Nucleus accumbens (tissue), 56 donors: ENCODE data around the gene CACNA1G.

Source experiments
- DNase-seq, 56 donors: peaks; one replicate each; lab custom pipeline; 2025; lab: John Stamatoyannopoulos, UW

Gene CACNA1G

GRCh38 chr17:50564916-50565315 is 4.4 kb downstream of the CACNA1G start:
- DNase-seq, result peak in 36 of 56 donors; percentile 2 to 77 (median 31)

DNA sequence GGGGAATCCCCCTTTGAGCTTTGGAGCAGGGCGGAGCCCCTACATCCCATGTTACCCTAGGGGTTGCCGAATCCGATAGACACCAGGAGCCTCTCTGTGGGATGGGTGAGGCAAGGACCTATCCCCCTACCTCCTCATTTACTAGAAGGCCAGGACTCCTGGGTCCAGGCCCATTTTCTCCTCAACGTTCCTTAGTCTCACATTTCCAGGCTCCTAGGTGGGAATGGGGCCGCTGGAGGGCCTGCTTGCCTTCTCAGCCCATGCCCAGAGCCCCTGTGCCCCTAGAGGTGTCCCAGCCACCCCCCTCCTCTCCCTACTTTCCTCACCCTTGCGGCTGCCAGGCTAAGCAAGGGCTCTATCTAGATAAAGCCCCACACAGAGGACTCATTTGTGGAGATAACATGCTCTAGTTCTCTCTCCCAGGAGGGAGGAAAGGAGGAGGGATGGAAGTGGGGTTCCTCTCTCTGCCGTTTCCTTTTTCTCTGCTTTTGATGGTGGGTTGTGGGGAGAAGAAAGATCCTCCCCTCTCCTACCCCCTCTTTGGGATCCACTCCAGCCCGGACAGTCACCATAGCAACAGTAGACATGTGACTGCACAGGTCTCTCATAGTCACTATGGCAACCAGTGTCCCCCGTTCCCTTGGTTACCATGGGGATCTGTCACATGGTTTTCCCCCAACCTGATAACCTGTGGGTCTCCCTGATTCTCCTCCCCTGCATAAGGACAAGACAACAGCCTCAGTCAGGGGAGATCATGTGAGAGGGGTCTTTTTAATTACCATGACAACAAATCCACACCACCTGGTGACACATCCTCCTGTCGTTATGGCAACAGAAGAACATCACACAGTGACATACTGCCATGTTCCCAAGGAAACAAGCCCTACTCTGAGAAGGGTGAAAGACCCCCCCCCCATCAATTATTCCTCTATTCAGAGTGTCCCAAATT is 5.2 kb downstream of the CACNA1G start:
- DNase-seq, result peak in 43 of 56 donors; percentile 11 to 89 (median 54)

DNA sequence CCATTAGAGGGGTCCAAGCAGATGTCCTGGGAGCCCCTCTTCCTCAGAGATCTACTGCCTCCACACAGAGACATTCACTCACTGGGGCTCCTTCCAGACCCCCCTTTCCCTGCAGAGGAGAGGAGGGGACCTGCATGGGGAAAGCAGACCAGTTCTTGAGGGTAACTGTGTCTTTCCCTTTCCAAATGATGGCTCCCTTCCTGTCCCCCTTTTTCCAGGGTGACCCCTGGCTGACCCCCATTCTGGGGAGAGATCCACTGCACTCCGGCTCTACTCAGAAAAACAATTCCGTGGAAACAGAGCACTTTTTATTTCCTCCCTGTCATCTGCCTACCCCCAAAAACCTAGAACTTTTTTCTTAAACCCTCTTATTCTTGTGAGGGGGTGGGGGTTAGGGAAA is 6.4 kb downstream of the CACNA1G start:
- no peak for DNase-seq

DNA sequence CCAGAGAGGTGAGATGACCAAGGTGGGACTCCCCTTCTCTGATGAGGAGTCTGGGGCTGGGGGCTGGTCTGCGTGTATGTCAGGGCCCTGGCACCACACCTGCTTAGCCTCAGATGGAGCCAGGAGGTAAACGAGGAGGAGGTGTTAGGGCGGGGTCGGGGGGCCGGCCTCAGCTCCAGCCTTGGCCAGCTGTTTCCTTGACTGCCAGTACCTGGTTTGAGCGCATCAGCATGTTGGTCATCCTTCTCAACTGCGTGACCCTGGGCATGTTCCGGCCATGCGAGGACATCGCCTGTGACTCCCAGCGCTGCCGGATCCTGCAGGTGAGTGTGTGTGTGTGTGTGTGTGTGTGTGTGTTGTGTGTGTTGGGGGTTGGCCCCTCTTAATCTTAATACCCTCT is 8.1 kb downstream of the CACNA1G start:
- DNase-seq, result no peak

GRCh38 chr17:50569592-50569991 is 9.1 kb downstream of the CACNA1G start:
- DNase-seq, result no peak

- no peak for DNase-seq
Observed at GRCh38 chr17:50570032-50570431, 9.5 kb downstream of the CACNA1G start.

DNA sequence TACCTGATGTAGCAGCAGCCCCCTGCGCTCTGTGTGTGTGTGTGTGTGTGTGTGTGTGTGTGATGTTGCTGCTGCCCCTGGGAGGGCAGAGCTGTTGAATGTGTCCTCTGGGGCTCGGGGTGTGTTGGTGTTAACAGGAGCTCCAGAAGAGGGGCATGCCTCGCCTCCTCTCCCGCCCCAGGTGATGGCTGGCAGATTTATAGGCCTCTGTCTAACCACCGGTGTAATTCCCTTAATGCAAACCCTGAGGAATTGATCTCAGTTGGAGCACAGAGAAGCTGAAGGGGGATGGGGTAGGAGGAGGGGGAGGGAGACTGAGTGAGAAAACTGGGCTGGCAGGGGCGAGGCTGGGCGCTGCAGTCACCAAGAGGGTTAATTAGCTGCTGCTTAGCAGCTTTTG is 10.0 kb downstream of the CACNA1G start:
- no peak for DNase-seq

GRCh38 chr17:50571681-50572080 is 11.2 kb downstream of the CACNA1G start:
- DNase-seq, result no peak

GRCh38 chr17:50572541-50572940 is 12.0 kb downstream of the CACNA1G start:
- no peak for DNase-seq

GRCh38 chr17:50573866-50574611 is 13.5 kb downstream of the CACNA1G start:
- DNase-seq, result no peak

GRCh38 chr17:50575581-50576210 is 15.2 kb downstream of the CACNA1G start:
- DNase-seq, result no peak

- DNase-seq, result peak in 1 of 56 donors; percentile 3
Observed at GRCh38 chr17:50576864-50577263, 16.3 kb downstream of the CACNA1G start.

DNA sequence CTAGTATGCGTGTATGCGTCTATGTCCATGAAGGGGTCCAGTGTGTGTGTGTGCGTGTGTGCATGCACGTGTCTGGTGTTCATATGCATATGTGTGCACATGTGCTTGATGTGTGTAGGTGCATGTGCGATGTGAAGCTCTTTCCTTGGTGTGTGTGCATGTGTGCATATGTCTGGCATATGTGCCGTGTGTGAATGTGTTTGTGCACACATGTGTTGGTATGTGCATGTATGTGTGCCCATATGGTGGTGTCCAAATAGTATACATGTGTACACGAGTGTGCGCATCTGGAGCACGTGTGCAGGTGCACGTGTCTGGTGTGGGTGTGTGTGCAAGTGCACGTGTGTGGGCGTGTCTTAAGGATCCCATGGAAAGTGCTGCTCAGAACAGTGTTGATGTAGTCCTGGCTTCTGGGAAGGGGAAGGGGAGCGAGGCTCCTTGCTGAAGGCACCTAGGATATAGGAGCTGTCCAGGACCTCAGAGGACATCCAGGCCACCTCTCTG is 17.0 kb downstream of the CACNA1G start:
- no peak for DNase-seq

DNA sequence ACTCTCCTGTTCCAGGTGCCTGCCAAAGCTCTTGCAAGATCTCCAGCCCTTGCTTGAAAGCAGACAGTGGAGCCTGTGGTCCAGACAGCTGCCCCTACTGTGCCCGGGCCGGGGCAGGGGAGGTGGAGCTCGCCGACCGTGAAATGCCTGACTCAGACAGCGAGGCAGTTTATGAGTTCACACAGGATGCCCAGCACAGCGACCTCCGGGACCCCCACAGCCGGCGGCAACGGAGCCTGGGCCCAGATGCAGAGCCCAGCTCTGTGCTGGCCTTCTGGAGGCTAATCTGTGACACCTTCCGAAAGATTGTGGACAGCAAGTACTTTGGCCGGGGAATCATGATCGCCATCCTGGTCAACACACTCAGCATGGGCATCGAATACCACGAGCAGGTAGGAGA is 17.7 kb downstream of the CACNA1G start:
- no peak for DNase-seq

- no peak for DNase-seq
Observed at GRCh38 chr17:50579399-50579798, 18.9 kb downstream of the CACNA1G start.

DNA sequence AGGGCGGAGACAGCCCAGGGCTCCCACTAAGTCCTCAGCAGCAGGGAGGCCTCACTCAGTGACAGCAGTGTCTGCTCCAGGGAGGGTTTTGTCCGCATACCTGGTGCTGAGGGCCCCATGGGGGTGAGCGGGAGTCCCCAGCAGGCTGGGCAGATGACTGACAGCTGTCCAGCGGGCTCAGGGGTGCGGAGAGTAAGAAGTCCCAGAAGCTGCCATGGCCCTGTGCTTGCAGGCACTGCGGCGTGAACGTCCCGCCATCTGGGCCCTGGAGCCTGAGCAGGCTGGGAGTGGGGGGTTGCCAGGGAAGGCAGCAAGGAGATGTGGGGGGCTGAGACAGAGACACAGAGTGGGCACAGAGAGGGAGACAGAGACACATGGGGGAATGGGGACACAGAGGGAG is 20.1 kb downstream of the CACNA1G start:
- DNase-seq, result no peak

DNA sequence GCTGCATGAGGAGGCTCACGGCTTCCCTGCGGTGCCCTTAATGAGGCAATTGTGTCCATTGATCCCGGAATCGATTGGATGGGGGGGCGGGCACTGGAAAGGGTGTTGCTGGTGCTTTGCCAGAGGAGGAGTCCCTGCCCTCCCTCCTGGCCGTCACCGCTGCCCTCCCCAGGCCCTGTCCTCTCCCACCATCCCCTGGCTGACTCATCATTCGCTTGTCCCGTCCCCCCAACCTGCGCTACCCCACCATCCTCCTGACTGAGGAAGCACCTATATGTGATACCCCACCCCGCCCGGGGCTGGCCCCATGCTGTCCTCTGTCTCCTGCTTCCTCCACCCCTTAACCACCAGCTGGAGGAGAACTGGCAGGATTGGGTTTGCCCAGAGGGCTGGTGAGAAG is 20.8 kb downstream of the CACNA1G start:
- DNase-seq, result no peak

- no peak for DNase-seq
Observed at GRCh38 chr17:50582741-50583140, 22.2 kb downstream of the CACNA1G start.

- DNase-seq, result no peak
Observed at GRCh38 chr17:50583641-50584040, 23.1 kb downstream of the CACNA1G start.

GRCh38 chr17:50584116-50584515 is 23.6 kb downstream of the CACNA1G start:
- DNase-seq, result no peak

DNA sequence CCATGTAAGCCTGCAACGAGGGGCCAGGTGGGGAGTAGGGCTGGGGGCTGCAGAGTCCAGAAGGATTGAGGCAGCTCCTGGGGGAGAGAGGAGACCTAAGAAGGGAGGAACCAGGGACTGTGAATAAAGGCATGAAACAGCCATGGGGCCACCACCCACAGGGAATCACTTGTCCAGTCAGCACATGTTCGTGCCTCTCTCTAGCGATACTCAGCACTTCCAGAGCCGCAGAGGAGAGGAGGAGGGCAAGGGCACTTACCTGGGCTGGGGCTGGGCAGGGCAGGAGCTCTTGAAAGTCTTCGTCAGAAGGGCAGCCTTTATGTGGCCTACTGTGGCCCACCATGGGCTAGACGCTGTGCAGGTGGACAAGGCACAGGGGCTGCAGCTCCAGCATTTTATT is 24.2 kb downstream of the CACNA1G start:
- no peak for DNase-seq
